PFSK-1 (cell line): ENCODE results near the gene PTPRM.

Experiments
- FOXP2 ChIP-seq: optimal IDR thresholded peaks from 2 replicates; pipeline ENCODE3; 2011; ENCODE audit warnings: borderline replicate concordance, control low read depth, inconsistent platforms; ENCODE audit not compliant: insufficient read depth; ENCODE audit errors: extremely low read length, extremely low read depth
- POLR2AphosphoS5 ChIP-seq: IDR thresholded peaks from 2 replicates; pipeline ENCODE4 v1.6.1; 2012; ENCODE audit warnings: low read depth, mild to moderate bottlenecking, control low read depth, low read length, moderate library complexity
- REST ChIP-seq, 2 experiments: IDR thresholded peaks; 2 replicates each; pipeline versions ENCODE4 v1.6.1 to v1.8.0; 2011 to 2012; ENCODE audit warnings: low read depth in 2 of 2, low read length in 2 of 2, control low read depth in 1 of 2, inconsistent platforms in 1 of 2, mild to moderate bottlenecking in 1 of 2, moderate library complexity in 1 of 2; ENCODE audit not compliant: insufficient read depth in 1 of 2
- SIN3A ChIP-seq: IDR thresholded peaks from 2 replicates; pipeline ENCODE4 v1.6.1; 2012; ENCODE audit warnings: mild to moderate bottlenecking, low read length, moderate library complexity, borderline replicate concordance; ENCODE audit not compliant: insufficient read depth
- TAF1 ChIP-seq: IDR thresholded peaks from 2 replicates; pipeline ENCODE4 v1.6.1; 2012; ENCODE audit warnings: low read length, control low read depth, borderline replicate concordance; ENCODE audit not compliant: insufficient read depth

The PTPRM gene

DNA sequence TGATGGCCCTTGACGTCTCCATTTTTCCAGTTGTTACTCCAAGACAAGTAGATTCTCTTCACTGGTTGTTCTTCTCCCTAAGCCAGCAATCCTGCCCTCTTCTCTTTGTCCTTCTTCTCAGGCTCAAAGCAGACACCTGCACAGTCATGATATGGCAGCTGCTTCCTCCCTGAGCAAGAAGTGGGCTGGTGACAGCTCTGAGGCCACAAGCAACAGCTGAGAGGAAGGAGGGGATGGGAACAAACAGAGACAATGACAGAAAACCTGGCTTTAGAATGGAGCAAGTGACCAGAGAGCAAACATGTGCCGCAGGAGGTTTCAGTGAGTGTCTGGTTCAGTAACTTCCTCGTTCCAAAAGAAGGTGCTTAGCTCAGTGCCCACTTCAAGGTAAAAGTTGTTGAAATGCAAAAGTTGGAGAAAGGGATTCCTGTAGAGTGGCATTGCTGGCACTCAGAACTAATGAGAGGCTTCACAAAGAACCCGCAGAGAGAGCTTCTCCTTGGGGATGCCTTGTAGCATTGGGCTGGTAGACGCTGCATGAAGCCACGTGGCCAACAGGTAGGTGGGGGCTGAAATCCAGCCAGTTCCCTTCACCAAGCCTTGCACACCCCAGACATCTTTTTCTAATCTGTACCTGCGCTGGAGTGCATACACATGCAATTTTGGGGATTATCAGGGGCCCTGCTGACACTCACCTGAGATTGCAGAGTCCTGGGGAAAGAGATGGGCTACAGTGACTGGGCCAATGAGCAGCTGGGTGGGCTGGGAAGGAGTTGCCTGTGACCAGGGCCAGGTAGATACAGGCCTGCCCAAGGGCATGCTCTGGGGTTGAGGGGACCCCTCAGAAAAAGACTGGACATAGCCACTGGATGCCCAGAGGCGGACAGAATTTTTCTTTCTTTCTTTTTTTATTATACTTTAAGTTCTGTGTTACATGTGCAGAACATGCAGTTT, 888.8 kb downstream of the PTPRM start:
- TF ChIP-seq FOXP2 (no peak), POLR2AphosphoS5 (no peak), REST (IDR thresholded peaks at IDR 0.05; ENCODE audit: insufficient read depth in 1 of 2, low read depth in 2 of 2, low read length in 2 of 2) (no peak), TAF1 (no peak), SIN3A (no peak)
